Progenitor cell of endocrine pancreas (in vitro differentiated cells): ENCODE data around the gene AVPR1A. TPM values are rescaled to one million over a fixed set of nuclear protein-coding genes. Genes with fewer than 3 reads are reported as not detected.

Source experiments
- DNase-seq: peaks from one replicate; pipeline ENCODE4 v3.0.0; 2021; ENCODE audit warnings: low spot score; ENCODE audit not compliant: unreplicated experiment
- H3K27ac Mint-ChIP-seq: 2 replicates; pipeline ENCODE4 v1.8.0; 2021; ENCODE audit warnings: mild to moderate bottlenecking, moderate library complexity, mixed read lengths
- H3K27me3 Mint-ChIP-seq: 2 replicates; pipeline ENCODE4 v1.8.0; 2021; ENCODE audit warnings: mixed read lengths
- H3K36me3 Mint-ChIP-seq: 2 replicates; pipeline ENCODE4 v1.8.0; 2022; ENCODE audit warnings: mixed read lengths; ENCODE audit not compliant: insufficient read depth
- H3K4me1 Mint-ChIP-seq: 2 replicates; pipeline ENCODE4 v1.8.0; 2021; ENCODE audit warnings: low read depth, mixed read lengths
- H3K4me3 Mint-ChIP-seq: 2 replicates; pipeline ENCODE4 v1.8.0; 2021; ENCODE audit warnings: low read depth, mild to moderate bottlenecking, moderate library complexity, mixed read lengths
- H3K9me3 Mint-ChIP-seq: 2 replicates; pipeline ENCODE4 v1.8.0; 2021; ENCODE audit warnings: low read depth, mixed read lengths
- CTCF ChIP-seq: fragments of 200-600 bp; sonication (generic); IDR thresholded peaks from one replicate; pipeline ENCODE4 v1.5.0; 2021; ENCODE audit warnings: antibody characterized with exemption, mild to moderate bottlenecking; ENCODE audit not compliant: unreplicated experiment
- total RNA-seq: library from RNA; stranded (reverse); gene quantifications from 2 replicates; pipeline ENCODE4 v1.2.1, GENCODE V29; 2021

Gene AVPR1A
- total RNA-seq, 1 donor from 2014 or later = not detected

GRCh38 chr12:63132201-63132600 is 18.8 kb downstream of the AVPR1A start:
- TF ChIP-seq CTCF = no peak
- no peak overlapping the region for H3K4me3 Mint-ChIP-seq
- peaks cover 4% of the 10 kb centered on the region for H3K9me3 Mint-ChIP-seq
- H3K4me1 Mint-ChIP-seq = peaks cover 3% of the 10 kb centered on the region
- peaks cover 60% of the 10 kb centered on the region for H3K27me3 Mint-ChIP-seq
- DNase-seq = no peak
- no peak overlapping the region for H3K27ac Mint-ChIP-seq
- no peaks in the 10 kb centered on the region for H3K36me3 Mint-ChIP-seq

- Mint-ChIP-seq H3K27me3 (peaks cover 58% of the 10 kb centered on the region), H3K36me3 (no peaks in the 10 kb centered on the region), H3K4me3 (no peak overlapping the region), H3K4me1 (no peaks in the 10 kb centered on the region), H3K27ac (no peak overlapping the region), H3K9me3 (peaks cover 4% of the 10 kb centered on the region)
- no peak for DNase-seq
- no peak for TF ChIP-seq CTCF
Observed at GRCh38 chr12:63129927-63130326, 21.1 kb downstream of the AVPR1A start.

DNA sequence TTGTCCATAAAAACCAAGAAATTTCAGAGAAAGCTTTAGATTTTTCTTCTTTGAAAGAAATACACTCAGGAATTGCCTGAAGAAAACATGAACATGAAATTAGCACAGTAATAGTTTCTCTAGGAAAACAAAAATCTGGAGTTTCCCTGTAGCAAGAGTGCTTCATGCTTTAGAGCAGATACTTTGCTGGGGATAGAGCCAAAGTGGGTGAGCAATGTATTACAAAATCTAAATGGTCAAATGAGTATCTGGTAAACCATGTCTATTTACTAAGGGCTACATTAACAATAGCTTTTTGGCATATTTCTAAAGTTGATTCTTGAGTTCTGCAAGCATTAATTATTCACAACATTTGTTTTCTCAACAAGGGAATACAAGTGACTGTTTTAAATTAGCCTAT is 26.2 kb downstream of the AVPR1A start:
- Mint-ChIP-seq H3K4me1 (no peaks in the 10 kb centered on the region), H3K27me3 (peaks cover 37% of the 10 kb centered on the region), H3K9me3 (no peaks in the 10 kb centered on the region), H3K27ac (no peak overlapping the region), H3K4me3 (no peak overlapping the region), H3K36me3 (no peaks in the 10 kb centered on the region)
- TF ChIP-seq CTCF = no peak
- DNase-seq = no peak

DNA sequence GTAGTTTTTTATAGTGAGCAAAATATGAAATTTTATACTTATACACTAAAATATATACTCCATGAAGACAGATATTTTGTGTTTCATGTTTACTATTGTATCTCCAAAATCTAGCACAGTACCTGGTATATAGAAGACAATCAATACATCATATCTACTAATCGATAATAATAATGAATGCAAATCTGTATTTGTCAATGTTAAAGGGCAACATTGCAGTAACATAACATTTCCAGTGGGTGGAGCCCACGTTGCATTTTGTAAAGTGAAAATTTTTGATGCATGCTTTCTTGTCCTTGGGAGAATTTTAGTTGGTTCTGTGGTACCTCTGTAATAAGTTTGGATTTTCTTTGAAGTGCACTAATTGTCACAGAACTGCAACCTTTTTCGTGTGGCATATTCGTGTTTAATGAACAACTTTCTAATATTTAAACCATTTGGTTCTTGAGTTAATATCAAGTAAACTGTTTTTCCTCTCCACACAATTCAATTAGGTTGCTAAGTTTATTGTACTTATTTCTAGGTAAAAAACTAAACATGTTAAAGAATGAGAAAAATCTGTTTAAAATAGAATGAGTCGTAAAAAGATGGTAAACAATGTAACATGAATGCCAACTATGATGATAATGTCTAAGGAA is 47.4 kb downstream of the AVPR1A start:
- DNase-seq = no peak
- Mint-ChIP-seq H3K9me3 (no peaks in the 10 kb centered on the region), H3K4me1 (no peaks in the 10 kb centered on the region), H3K27ac (no peak overlapping the region), H3K4me3 (no peak overlapping the region), H3K36me3 (no peaks in the 10 kb centered on the region), H3K27me3 (peaks cover 12% of the 10 kb centered on the region)
- TF ChIP-seq CTCF = peak; percentile 89

GRCh38 chr12:63101920-63102319 is 49.1 kb downstream of the AVPR1A start:
- DNase-seq = no peak
- no peak overlapping the region for H3K27ac Mint-ChIP-seq
- no peaks in the 10 kb centered on the region for H3K4me1 Mint-ChIP-seq
- H3K36me3 Mint-ChIP-seq = no peaks in the 10 kb centered on the region
- H3K27me3 Mint-ChIP-seq = peaks cover 16% of the 10 kb centered on the region
- H3K4me3 Mint-ChIP-seq = no peak overlapping the region
- no peaks in the 10 kb centered on the region for H3K9me3 Mint-ChIP-seq
- TF ChIP-seq CTCF = no peak
